HepG2 (cell line): ENCODE data around the gene SLC45A3. TPM values are rescaled to one million over a fixed set of nuclear protein-coding genes. Genes with fewer than 3 reads are reported as not detected.

ENCODE experiments used
- BORCS8-MEF2B ChIP-seq: sonication (generic); formaldehyde crosslinking; IDR thresholded peaks from 2 replicates; pipeline ENCODE4 v1.8.0; 2022; ENCODE audit warnings: mild to moderate bottlenecking, missing genetic modification reagents
- CREB1 ChIP-seq, 2 experiments: fragments of 450-650 bp in 1 of 2; IDR thresholded peaks; 2 replicates each; pipeline ENCODE4 v1.6.1; 2016 to 2017; ENCODE audit warnings: control low read depth in 1 of 2, mild to moderate bottlenecking in 1 of 2, missing compliant biosample characterization in 1 of 2, missing genetic modification characterization in 1 of 2
- GFI1 ChIP-seq: sonication (generic); formaldehyde crosslinking; IDR thresholded peaks from 2 replicates; pipeline ENCODE4 v1.5.0; 2020; ENCODE audit warnings: missing genetic modification reagents, mild to moderate bottlenecking, borderline replicate concordance
- GLMP ChIP-seq: sonication (generic); formaldehyde crosslinking; IDR thresholded peaks from 2 replicates; pipeline ENCODE4 v1.9.0; 2021; ENCODE audit warnings: missing genetic modification reagents, mild to moderate bottlenecking, borderline replicate concordance
- NR1H2 ChIP-seq: sonication (generic); formaldehyde crosslinking; IDR thresholded peaks from 2 replicates; pipeline ENCODE4 v1.8.1; 2022; ENCODE audit warnings: low read depth, missing genetic modification reagents, borderline replicate concordance
- PRDM10 ChIP-seq: sonication (generic); formaldehyde crosslinking; IDR thresholded peaks from 2 replicates; pipeline ENCODE4 v1.4.0; 2020; ENCODE audit warnings: low read depth, missing genetic modification reagents
- PRDM15 ChIP-seq: sonication (generic); formaldehyde crosslinking; IDR thresholded peaks from 2 replicates; pipeline ENCODE4 v1.4.0; 2020; ENCODE audit warnings: missing genetic modification reagents
- STAG1 ChIP-seq: sonication (generic); formaldehyde crosslinking; IDR thresholded peaks from 2 replicates; pipeline ENCODE4 v1.4.0; 2020; ENCODE audit warnings: missing genetic modification reagents
- ZNF329 ChIP-seq: sonication (generic); formaldehyde crosslinking; IDR thresholded peaks from 2 replicates; pipeline ENCODE4 v1.9.0; 2021; ENCODE audit warnings: low read depth, mild to moderate bottlenecking, missing genetic modification reagents
- ZNF44 ChIP-seq: sonication (generic); formaldehyde crosslinking; IDR thresholded peaks from 2 replicates; pipeline ENCODE4 v1.5.1; 2020; ENCODE audit warnings: mild to moderate bottlenecking, missing genetic modification reagents
- ZNF563 ChIP-seq: sonication (generic); formaldehyde crosslinking; IDR thresholded peaks from 2 replicates; pipeline ENCODE4 v1.8.0; 2022; ENCODE audit warnings: mild to moderate bottlenecking, moderate library complexity, missing genetic modification reagents
- ZNF841 ChIP-seq: sonication (generic); formaldehyde crosslinking; IDR thresholded peaks from 2 replicates; pipeline ENCODE4 v1.8.1; 2023; ENCODE audit warnings: missing genetic modification reagents, borderline replicate concordance
- polyA plus RNA-seq, 8 experiments: library from polyadenylated mRNA; depleted of rRNA in 3 of 8; stranded (reverse) in 7 of 8; unstranded in 1 of 8; fragments of >200 nt; fragmentation: Illumina TruSeq in 4 of 8; extraction: Trizol in 4 of 8; gene quantifications; 2 replicates each; pipeline versions ENCODE4 v1.2.1 to v1.2.3, GENCODE V29; 2011 to 2016; ENCODE audit warnings: low read depth in 4 of 8, missing spikeins in 1 of 8, mixed read lengths in 1 of 8; ENCODE audit not compliant: insufficient read depth in 1 of 8
- total RNA-seq, 5 experiments: library from RNA; depleted of rRNA; stranded (reverse); fragments of >200 nt; fragmentation: Illumina TruSeq; extraction: Trizol; gene quantifications; 2 replicates each; pipeline ENCODE4 v1.2.3, GENCODE V29; 2016; ENCODE audit warnings: low read depth in 1 of 5
- TF ChIP-seq, protein P1 (sequence below): IDR thresholded peaks from 2 replicates; pipeline ENCODE4 v1.6.1; 2016; ENCODE audit warnings: control low read depth
- TF ChIP-seq, protein P2 (sequence below): sonication (generic); formaldehyde crosslinking; IDR thresholded peaks from 2 replicates; pipeline ENCODE4 v1.5.1; 2020; ENCODE audit warnings: mild to moderate bottlenecking, missing genetic modification reagents, borderline replicate concordance
- TF ChIP-seq, protein P3 (sequence below): sonication (generic); formaldehyde crosslinking; IDR thresholded peaks from 2 replicates; pipeline ENCODE4 v1.4.0; 2020; ENCODE audit warnings: missing genetic modification reagents, mild to moderate bottlenecking, borderline replicate concordance

SLC45A3 gene
- total and polyA plus RNA-seq, 2 of the 13 experiments (the other 11 are each of a cell fraction or from before 2014, with no cell fraction given), result 3.4 to 4.1 TPM

DNA sequence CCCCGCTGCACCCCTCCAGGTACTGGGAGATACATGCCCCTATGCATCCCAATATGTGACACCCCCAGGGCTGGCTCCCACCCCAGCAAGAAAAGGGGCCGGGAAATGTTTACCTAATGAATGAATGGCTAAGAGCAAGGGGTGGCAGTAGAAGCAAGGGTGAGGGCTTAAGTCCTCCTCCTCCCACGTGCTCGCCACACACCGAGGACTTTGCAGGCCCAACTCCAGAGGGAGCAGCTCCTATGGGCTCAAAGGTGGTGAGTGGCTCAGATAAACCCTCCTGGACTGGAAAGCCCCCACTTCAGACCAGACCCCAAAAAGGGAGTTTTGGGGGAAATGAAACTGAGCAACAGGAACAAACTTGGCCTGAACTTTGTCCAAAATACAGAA is 11.4 kb downstream of the SLC45A3 start (continued):
- TF ChIP-seq, protein P1, sequence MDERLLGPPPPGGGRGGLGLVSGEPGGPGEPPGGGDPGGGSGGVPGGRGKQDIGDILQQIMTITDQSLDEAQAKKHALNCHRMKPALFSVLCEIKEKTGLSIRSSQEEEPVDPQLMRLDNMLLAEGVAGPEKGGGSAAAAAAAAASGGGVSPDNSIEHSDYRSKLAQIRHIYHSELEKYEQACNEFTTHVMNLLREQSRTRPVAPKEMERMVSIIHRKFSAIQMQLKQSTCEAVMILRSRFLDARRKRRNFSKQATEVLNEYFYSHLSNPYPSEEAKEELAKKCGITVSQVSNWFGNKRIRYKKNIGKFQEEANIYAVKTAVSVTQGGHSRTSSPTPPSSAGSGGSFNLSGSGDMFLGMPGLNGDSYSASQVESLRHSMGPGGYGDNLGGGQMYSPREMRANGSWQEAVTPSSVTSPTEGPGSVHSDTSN (CRISPR knock-in tag), result no peak
- TF ChIP-seq PRDM15 (CRISPR knock-in tag), result no peak
- no peak for TF ChIP-seq GLMP (CRISPR knock-in tag)
- TF ChIP-seq ZNF563 (CRISPR knock-in tag), result no peak
- no peak for TF ChIP-seq GFI1 (CRISPR knock-in tag)
- TF ChIP-seq BORCS8-MEF2B (CRISPR knock-in tag), result peak; percentile 62; the same call in 1 of the 2 replicates
- TF ChIP-seq, protein P2, sequence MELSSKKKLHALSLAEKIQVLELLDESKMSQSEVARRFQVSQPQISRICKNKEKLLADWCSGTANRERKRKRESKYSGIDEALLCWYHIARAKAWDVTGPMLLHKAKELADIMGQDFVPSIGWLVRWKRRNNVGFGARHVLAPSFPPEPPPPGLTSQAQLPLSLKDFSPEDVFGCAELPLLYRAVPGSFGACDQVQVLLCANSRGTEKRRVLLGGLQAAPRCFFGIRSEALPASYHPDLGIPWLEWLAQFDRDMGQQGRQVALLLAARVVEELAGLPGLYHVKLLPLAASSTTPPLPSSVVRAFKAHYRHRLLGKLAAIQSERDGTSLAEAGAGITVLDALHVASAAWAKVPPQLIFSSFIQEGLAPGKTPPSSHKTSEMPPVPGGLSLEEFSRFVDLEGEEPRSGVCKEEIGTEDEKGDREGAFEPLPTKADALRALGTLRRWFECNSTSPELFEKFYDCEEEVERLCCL (CRISPR knock-in tag), result no peak
- TF ChIP-seq STAG1 (CRISPR knock-in tag), result peak; percentile 47
- TF ChIP-seq CREB1 (IDR thresholded peaks at IDR 0.05), result no peak
- TF ChIP-seq CREB1 (CRISPR knock-in tag; IDR thresholded peaks at IDR 0.05), result no peak
- no peak for TF ChIP-seq PRDM10 (CRISPR knock-in tag)
- no peak for TF ChIP-seq ZNF44 (CRISPR knock-in tag)
- TF ChIP-seq, protein P3, sequence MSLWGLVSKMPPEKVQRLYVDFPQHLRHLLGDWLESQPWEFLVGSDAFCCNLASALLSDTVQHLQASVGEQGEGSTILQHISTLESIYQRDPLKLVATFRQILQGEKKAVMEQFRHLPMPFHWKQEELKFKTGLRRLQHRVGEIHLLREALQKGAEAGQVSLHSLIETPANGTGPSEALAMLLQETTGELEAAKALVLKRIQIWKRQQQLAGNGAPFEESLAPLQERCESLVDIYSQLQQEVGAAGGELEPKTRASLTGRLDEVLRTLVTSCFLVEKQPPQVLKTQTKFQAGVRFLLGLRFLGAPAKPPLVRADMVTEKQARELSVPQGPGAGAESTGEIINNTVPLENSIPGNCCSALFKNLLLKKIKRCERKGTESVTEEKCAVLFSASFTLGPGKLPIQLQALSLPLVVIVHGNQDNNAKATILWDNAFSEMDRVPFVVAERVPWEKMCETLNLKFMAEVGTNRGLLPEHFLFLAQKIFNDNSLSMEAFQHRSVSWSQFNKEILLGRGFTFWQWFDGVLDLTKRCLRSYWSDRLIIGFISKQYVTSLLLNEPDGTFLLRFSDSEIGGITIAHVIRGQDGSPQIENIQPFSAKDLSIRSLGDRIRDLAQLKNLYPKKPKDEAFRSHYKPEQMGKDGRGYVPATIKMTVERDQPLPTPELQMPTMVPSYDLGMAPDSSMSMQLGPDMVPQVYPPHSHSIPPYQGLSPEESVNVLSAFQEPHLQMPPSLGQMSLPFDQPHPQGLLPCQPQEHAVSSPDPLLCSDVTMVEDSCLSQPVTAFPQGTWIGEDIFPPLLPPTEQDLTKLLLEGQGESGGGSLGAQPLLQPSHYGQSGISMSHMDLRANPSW (CRISPR knock-in tag), result no peak
- TF ChIP-seq NR1H2 (CRISPR knock-in tag), result no peak
- TF ChIP-seq ZNF329 (CRISPR knock-in tag), result no peak
- no peak for TF ChIP-seq ZNF841 (CRISPR knock-in tag)
